ENCODE measurements around the gene AP4B1.

Gene AP4B1

DNA sequence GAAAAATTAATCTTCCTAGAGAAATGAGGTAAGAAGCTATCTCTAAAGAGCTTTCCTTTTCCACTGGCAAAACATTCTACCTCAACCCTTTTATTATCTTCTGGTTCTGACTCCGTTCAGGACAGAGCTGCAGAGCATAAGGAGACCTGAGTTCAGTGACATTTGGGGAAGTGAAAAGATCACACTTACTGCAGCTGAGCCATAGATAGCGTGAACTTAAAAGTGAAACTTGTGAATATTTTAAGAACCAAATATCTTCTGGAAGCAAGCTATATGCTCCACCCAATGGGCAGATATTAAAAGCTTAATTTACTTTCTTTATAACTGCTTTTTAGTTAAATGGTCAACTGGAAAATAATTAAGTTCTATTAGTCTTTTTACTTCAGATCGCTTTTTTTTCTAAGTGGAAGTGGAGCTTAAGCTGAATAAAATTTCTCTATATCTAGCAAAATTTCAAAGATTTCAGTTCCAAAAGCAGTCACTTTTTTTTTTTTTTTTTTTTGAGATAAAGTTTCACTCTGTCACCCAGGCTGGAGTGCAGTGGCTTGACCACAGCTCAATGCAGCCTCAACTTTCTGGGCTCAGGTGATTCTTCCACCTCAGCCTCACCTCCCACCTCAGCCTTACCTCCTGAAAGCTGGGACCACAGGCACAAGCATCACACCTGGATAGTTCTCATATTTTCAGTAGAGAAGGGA lies 45.0 kb downstream of the AP4B1 start:
- DNase-seq (ENCODE audit: extremely low spot score), result peak; percentile 53
- POLR2A ChIA-PET, result interaction anchor here (0.6 to 1.8 kb wide), 11 partner anchors 9 to 852 kb away, joined by 3 to 26 read pairs (median 5); partner anchors contain the start of genes AP4B1 and RSBN1
- TF ChIP-seq CTCF (IDR thresholded peaks at IDR 0.05; ENCODE audit: control extremely low read depth, extremely low read depth, low read depth, missing control alignments), result no peak
- CTCF ChIA-PET, result interaction anchor here (0.9 to 3.6 kb wide), 13 partner anchors 10 to 424 kb away, joined by 3 to 15 read pairs (median 4); partner anchors contain the start of gene AP4B1

GRCh38 chr1:113858982-113859381 lies 45.6 kb downstream of the AP4B1 start:
- DNase-seq (ENCODE audit: extremely low spot score), result no peak
- TF ChIP-seq CTCF (IDR thresholded peaks at IDR 0.05; ENCODE audit: control extremely low read depth, extremely low read depth, low read depth, missing control alignments), result no peak
- CTCF ChIA-PET, result interaction anchor here (1.0 to 5.0 kb wide), 10 partner anchors 9 to 424 kb away, joined by 3 to 20 read pairs (median 6); partner anchors contain the start of gene AP4B1
- POLR2A ChIA-PET, result interaction anchor here (0.7 to 1.8 kb wide), 6 partner anchors 10 to 609 kb away, joined by 3 to 26 read pairs (median 6); partner anchors contain the start of genes AP4B1 and RSBN1

DNA sequence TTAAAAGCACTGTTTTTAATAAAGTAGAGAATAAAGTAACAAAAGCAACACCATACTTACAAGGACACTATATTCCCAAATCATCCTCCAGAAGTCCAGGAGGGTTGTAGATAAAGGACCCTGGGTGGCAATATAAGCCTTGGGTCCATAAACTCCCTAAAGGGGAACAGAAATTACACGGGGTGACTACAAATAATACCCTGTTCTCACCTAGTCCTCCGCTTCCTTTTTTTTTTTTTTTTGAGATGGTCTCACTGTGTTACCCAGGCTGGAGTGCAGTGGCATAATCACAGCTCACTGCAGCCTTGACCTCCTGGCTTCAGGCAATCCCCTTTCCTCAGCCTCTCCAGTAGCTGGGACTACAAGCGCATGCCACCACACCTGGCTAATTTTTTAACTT lies 46.2 kb downstream of the AP4B1 start:
- POLR2A ChIA-PET, result interaction anchor here (0.6 to 1.8 kb wide), 3 partner anchors 11 to 608 kb away, joined by 3 to 6 read pairs (median 4); partner anchors contain the start of gene AP4B1
- no peak for TF ChIP-seq CTCF (IDR thresholded peaks at IDR 0.05; ENCODE audit: control extremely low read depth, extremely low read depth, low read depth, missing control alignments)
- CTCF ChIA-PET, result interaction anchor here (1.0 to 5.0 kb wide), 6 partner anchors 8 to 72 kb away, joined by 3 to 20 read pairs (median 5); no protein-coding TSS in a partner anchor
- DNase-seq (ENCODE audit: extremely low spot score), result no peak

- POLR2A ChIA-PET, result no interaction called here
- TF ChIP-seq CTCF (IDR thresholded peaks at IDR 0.05; ENCODE audit: control extremely low read depth, extremely low read depth, low read depth, missing control alignments), result no peak
- DNase-seq (ENCODE audit: extremely low spot score), result no peak
Observed at GRCh38 chr1:113857776-113858175, 46.8 kb downstream of the AP4B1 start.

DNA sequence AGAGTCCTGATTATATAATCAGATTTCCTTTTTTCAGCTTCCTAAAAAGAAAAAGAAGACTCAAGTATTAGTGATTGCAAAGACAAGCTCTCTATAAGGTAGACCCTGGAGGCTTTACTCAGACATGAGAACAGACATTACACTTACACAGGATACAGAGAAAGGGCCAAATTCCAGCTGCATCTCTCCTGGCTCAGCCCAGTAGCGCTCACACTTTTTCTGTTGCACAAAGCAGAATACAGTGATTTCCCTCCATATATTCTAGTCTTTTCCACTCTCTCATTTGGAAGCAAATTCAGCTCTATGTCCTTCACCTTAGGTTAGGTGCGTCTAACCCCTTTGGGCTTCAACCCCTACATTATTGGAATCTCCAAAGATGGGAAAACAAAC lies 48.2 kb downstream of the AP4B1 start:
- ChIA-PET POLR2A (no interaction called here), CTCF (interaction anchor here (1.1 to 5.0 kb wide), 6 partner anchors 13 to 72 kb away, joined by 3 to 20 read pairs (median 7); partner anchors contain the start of genes AP4B1 and HIPK1)
- no peak for TF ChIP-seq CTCF (IDR thresholded peaks at IDR 0.05; ENCODE audit: control extremely low read depth, extremely low read depth, low read depth, missing control alignments)
- DNase-seq (ENCODE audit: extremely low spot score), result no peak

More at GRCh38 chr1:113857776-113858175, 46.8 kb downstream of the AP4B1 start:
- CTCF ChIA-PET, result interaction anchor here (0.9 to 5.0 kb wide), 6 partner anchors 8 to 46 kb away, joined by 3 to 20 read pairs (median 4); no protein-coding TSS in a partner anchor

DNA sequence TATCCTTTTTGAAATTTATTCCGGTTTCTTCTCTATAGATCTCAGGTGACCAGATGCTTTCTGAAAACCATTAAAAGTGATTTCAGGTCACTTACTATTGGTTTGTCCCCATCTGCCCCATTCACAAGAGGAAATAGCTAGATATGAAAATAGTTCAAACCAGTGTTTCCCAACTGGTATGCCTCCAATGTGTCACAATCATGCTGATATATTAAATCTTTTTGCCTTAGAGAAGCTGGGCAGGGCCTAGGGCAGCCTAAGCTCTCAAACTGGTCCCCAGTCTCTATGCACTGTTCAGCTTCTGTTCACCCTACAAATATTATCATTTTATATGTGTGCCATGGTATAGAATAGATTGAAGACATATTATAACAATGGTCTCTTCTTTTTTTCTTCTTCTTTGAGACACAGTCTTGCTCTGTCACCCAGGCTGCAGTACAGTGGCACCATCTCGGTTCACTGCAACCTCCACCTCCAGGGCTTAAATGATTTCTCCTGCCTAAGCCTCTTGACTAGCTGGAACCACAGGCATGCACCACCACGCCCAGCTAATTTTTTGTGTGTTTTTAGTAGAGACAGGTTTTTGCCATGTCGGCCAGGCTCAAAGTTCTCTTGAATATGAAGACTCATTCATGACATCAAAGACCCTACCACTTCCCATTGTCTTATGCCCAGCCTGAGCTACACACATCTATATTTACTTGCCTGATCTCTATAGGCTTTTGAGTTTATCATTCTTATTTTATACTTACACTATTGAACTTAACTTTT lies 48.8 kb downstream of the AP4B1 start:
- POLR2A ChIA-PET, result no interaction called here
- CTCF ChIA-PET, result interaction anchor here (1.0 to 5.0 kb wide), 9 partner anchors 9 to 73 kb away, joined by 3 to 20 read pairs (median 5); partner anchors contain the start of genes AP4B1 and HIPK1

More for the DNA sequence above, 48.8 kb downstream of the AP4B1 start:
- DNase-seq (ENCODE audit: extremely low spot score), result no peak
- no peak for TF ChIP-seq CTCF (IDR thresholded peaks at IDR 0.05; ENCODE audit: control extremely low read depth, extremely low read depth, low read depth, missing control alignments)

Measured in GM10248 (cell line).